Stimulated activated CD4-positive, alpha-beta T cell treated with anti-CD3 and anti-CD28 coated beads, Interleukin-12 subunit alpha, Interleukin-12 subunit beta, amount 100 ng/mL, for 24 hours (primary cell): ENCODE data around the gene SLC35A5.

Source experiments
- DNase-seq, 2 experiments: peaks; one replicate each; pipeline ENCODE4 v3.0.0-alpha.2; 2020; ENCODE audit warnings: low read depth in 2 of 2

SLC35A5 gene

DNA sequence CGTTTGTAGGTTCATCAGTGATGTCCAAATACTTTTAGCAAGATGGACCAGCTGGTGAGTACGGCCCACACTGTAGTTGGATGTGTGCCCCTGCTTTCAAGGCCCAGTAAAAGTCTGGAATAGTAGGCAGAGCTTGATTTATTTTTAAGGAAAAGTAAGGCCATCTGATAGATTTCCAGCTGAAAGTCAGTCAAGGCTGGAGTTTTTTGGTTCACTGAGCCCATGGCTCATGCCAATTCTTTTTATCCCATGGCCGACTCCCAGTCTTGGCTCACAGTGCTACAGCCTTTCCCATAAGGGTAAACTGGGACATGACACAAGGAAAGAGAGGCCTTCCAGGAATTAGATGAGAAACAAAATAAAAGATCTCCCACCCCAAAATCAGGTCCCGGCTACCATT lies 65.6 kb downstream of the SLC35A5 start:
- no peak for DNase-seq

DNA sequence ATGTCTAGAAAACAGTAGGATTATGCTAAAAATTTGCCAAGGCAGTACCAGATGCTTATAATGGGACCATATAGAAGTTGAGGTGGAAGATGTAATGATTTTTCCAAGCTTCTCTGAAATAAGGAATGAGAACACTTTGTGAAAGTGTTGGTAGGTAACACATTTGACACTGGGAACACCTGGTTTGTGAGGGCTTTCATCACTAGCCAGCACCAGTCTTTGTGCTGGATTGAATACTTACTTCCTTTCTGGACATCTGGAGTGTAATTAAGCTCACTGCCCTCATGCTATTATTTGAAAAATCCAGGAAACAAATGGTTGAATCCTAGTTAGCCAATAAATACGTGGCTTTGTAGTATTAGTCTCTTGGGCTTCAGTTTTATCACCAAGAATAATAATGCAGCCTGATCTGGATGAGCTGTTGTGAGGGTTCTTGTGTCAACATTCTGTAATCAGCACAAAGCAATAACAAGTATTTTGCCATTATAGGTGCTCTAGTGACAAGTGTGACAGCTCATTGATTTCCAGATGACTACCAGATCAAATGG lies 66.1 kb downstream of the SLC35A5 start:
- DNase-seq = no peak

DNA sequence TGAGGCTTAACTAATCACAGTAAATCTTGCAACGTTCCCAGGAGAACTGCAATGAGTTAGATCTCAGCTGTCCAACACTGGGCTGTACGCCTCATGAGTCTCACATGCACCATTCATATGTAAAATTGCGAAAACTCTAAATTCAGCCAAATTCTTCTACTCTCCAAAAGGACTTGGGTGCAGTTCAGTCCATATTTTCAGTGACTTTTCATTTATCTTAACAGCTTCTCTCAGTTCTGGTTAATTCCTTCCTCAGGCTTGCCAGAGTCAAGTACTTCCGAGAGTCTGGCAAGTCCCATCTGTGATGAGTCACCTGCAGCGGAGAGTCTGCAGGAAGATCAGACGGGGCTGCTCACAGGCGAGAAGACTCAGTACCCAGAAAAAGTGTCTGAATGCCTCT lies 67.6 kb downstream of the SLC35A5 start:
- DNase-seq = no peak

DNA sequence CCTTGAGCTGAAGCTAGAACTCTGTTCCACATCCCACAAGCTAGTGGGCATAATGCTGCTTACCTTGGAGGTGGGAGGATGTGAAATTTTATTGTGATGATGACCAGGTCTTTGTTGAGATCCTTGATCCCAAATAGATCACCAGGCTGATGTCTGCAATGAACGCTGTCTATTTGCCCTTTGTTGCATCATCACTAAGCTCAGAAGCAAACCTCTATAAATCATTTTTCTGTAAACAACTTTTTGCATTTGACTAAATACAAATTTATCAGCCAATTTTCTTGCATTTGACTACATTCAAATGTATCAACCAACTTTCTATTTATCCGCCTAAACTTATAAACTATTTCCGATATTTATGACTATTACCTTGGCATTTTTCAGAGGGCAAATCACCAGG lies 69.4 kb downstream of the SLC35A5 start:
- DNase-seq = no peak

DNA sequence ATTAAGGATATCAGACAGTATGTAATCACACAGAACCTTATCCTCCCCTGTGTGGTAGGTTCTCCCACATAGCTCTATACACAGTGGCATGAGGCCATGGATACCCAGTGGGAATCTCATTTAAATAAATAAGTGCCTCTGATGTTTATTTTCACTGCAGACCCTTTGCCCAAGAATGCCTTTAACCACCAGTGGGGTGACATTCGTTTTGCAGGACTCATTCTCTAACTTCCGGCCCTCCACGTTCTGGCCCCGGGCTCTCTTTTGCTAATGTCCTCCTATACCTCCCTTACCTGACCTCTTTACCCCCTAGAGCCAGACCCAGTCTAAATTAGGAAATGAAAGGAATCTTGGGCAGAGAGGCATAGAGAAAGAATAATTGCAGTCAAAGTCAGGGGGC lies 70.8 kb downstream of the SLC35A5 start:
- no peak for DNase-seq

DNA sequence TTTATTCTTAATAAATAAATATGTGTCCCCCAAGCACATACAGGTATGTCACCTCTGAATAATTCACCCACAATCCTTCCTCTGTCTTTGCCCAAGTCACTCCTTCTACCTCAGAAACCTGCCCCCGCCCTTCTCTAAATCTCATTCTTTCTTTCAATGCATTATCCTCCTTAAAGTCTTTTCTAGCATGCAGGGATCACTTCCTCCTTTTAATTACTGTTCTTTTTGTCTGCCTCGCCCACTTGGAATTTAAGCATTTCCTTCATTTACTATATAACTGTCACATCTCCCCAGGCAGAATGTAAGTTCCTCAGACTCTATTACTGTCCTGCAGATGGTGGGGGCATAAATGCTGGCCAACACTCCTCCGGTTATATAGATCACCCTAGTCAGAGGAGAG lies 71.3 kb downstream of the SLC35A5 start:
- no peak for DNase-seq

DNA sequence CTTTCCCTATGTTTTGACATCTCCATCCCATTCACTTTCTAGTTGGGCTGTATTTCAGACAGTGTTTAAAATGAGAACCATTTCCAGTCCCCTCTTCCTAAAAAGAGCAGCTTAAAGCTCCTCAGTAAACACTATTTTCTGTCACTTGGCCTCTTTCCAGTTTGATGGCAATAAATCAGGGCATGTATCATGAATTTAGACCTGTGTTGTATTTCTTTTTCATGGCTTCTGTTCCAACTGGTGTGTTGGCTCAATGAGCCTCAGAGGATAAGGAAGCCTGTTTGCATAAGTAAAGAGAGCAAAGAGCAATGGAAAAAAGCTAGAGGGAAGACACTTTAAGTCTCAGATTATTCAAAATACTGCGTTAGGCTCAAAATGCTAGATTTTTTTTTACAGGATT lies 71.9 kb downstream of the SLC35A5 start:
- no peak for DNase-seq

DNA sequence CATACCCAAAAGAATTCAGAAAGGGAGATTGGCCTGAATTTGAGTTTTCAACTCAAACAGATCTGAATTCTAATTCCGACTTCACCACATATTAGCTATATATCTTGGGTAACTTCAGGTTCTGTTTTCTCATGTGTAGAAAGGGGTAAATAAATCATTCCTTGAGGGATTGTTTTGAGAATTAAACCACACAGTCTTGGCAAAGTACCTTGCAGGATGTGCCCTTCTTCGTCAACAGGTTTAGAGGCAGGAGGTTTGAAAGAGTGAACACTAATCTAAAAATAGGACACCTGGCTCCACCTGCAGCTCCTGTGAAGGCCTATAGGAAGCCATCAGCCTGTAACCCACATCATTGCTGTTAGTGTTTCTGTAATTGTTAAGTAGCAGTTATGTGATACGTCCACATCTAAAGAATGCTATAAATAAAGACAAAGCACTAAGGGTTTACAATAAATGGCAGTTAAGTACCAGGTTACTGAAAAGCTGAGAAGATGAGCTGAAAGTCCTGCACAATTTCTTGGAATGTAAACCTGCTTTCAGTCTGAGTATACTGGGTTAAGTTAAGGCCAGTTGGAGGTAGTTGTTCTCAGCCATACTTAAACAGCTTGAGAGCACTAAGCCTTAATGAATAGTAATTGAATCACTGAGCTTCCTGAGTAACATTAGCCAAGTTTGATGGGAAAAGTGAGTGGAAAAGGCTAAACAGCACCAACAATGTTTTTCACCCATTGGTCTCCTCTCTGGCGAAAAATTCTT lies 73.1 kb downstream of the SLC35A5 start:
- no peak for DNase-seq
